HFFc6 (cell line): Measurements from ENCODE around the gene ASCL1. TPM values are rescaled to one million over a fixed set of nuclear protein-coding genes. Genes with fewer than 3 reads are reported as not detected.
A peak's percentile ranks its signal among the peaks of the same experiment; 100 is the strongest.

Experiments used
- DNase-seq: peaks from one replicate; pipeline ENCODE4 v3.0.0-alpha.2; 2018
- H3K27ac Mint-ChIP-seq: 2 replicates; pipeline ENCODE4 v1.8.0; 2020; ENCODE audit warnings: mild to moderate bottlenecking, mixed read lengths
- H3K27me3 Mint-ChIP-seq: 2 replicates; pipeline ENCODE4 v1.8.0; 2021; ENCODE audit warnings: mild to moderate bottlenecking, moderate library complexity, mixed read lengths; ENCODE audit not compliant: insufficient read depth
- H3K36me3 Mint-ChIP-seq: 2 replicates; pipeline ENCODE4 v1.8.0; 2021; ENCODE audit warnings: low read depth, mixed read lengths
- H3K4me1 Mint-ChIP-seq: 2 replicates; pipeline ENCODE4 v1.8.0; 2020; ENCODE audit warnings: low read depth, mixed read lengths
- H3K4me3 Mint-ChIP-seq: 2 replicates; pipeline ENCODE4 v1.8.0; 2020; ENCODE audit warnings: mild to moderate bottlenecking, moderate library complexity, mixed read lengths
- H3K9me3 Mint-ChIP-seq: 2 replicates; pipeline ENCODE4 v1.8.0; 2020; ENCODE audit warnings: mild to moderate bottlenecking, mixed read lengths
- CTCF ChIP-seq: fragments of 200-600 bp; sonication (generic); IDR thresholded peaks from 2 replicates; pipeline ENCODE4 v1.5.0; 2021; ENCODE audit warnings: antibody characterized with exemption, mild to moderate bottlenecking
- long read RNA-seq: library from polyadenylated mRNA; unstranded; transcript quantifications from one replicate; pipeline ENCODE4 v2.0.0, GENCODE V29; 2019
- total RNA-seq, 6 experiments: library from RNA; stranded (reverse); fragmentation: NEBNext Ultra II Directional; extraction: Animal tissue kit (Norgen Biotek cat#: 25700); gene quantifications; 2 replicates in 1 of 6; 3 replicates in 5 of 6; pipeline ENCODE4 v1.2.3, GENCODE V29; 2021

Gene ASCL1
- total RNA-seq: not detected
- long read RNA-seq: 0 reads

GRCh38 chr12:102957339-102958050, at the start of gene ASCL1:
TSS of gene ASCL1 (plus strand) at chr12:102957674. CDS start at chr12:102958245, 571 bp downstream.
- no peaks in the 10 kb centered on the region for H3K9me3 Mint-ChIP-seq
- peaks cover 46% of the 10 kb centered on the region for H3K27me3 Mint-ChIP-seq
- DNase-seq: no peak
- H3K27ac Mint-ChIP-seq: no peak within 1 kb of the TSS
- no peak for TF ChIP-seq CTCF
- H3K36me3 Mint-ChIP-seq: no peaks in the 10 kb centered on the region
- H3K4me1 Mint-ChIP-seq: peaks cover 8% of the 10 kb centered on the region
- H3K4me3 Mint-ChIP-seq: peak within 1 kb of the TSS; percentile 86

DNA sequence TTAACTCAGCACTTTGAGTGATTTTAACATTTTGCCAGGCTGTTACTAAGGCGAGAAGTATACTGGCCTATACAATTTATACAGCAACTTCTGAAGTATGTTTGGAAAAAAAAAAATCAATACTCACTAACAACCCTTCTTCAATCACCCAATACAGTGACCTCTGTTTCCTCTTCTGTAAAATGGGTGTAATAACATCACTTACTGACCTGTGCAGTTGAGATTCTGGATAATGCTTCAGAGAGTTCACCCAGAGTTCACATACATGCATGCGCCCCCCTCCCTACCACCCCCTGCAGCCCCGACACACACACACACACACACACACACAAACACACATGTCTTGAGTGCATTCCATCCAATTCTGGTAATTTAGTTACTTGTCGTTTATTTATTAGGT, 49.6 kb upstream of the ASCL1 start:
- peaks cover 30% of the 10 kb centered on the region for H3K9me3 Mint-ChIP-seq
- TF ChIP-seq CTCF: no peak
- H3K27me3 Mint-ChIP-seq: no peaks in the 10 kb centered on the region
- H3K4me1 Mint-ChIP-seq: no peaks in the 10 kb centered on the region
- DNase-seq: no peak
- H3K36me3 Mint-ChIP-seq: no peaks in the 10 kb centered on the region
- H3K27ac Mint-ChIP-seq: no peak overlapping the region
- H3K4me3 Mint-ChIP-seq: no peak overlapping the region

DNA sequence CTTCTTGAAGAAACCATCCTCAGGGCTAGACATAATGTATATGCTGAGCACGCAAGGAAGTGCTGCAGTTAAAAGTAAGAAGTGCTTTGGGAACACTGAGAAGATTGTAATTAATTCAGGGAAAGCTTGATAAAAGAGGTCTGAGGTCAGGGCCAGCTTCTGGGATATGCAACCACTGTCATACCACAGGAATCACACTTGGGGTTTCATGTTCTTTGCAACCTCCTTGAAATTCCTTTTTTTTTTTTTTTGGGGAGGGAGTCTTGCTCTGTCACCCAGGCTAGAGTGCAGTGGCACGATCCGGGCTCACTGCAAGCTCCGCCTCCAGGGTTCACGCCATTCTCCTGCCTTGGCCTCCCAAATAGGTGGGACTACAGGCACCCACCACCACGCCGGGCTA, 47.3 kb upstream of the ASCL1 start:
- Mint-ChIP-seq H3K4me3 (no peak overlapping the region), H3K4me1 (no peaks in the 10 kb centered on the region), H3K9me3 (peaks cover 33% of the 10 kb centered on the region), H3K27me3 (no peaks in the 10 kb centered on the region; the same call in 1 of the 2 replicates), H3K27ac (no peak overlapping the region), H3K36me3 (no peaks in the 10 kb centered on the region)
- DNase-seq: no peak
- no peak for TF ChIP-seq CTCF

- no peaks in the 10 kb centered on the region for H3K4me1 Mint-ChIP-seq
- H3K9me3 Mint-ChIP-seq: peaks cover 33% of the 10 kb centered on the region
- TF ChIP-seq CTCF: no peak
- no peaks in the 10 kb centered on the region; the same call in 1 of the 2 replicates for H3K27me3 Mint-ChIP-seq
- no peaks in the 10 kb centered on the region for H3K36me3 Mint-ChIP-seq
- no peak overlapping the region for H3K27ac Mint-ChIP-seq
- H3K4me3 Mint-ChIP-seq: no peak overlapping the region
- no peak for DNase-seq
These were observed 46.7 kb upstream of the ASCL1 start for GRCh38 chr12:102910792-102911191.

DNA sequence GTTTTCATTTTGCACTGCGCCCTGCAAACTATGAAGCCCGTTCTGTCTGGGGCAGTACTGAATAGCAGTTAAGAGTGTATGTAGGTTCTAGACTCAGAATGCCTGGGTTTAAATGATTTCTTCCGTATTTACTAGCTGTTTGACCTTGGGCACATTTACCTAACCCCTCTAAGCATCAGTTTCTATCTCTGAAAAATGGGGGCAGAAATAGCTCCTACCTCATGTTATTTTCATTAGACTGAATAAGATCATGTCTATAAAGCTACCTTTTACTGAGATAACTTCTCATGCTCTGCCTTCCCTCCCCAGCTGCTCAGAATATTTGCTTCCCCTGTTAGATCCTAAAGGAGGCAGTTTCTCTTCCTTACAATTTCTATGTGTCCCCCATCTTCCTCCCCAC, 46.2 kb upstream of the ASCL1 start:
- Mint-ChIP-seq H3K36me3 (no peaks in the 10 kb centered on the region), H3K27ac (no peak overlapping the region), H3K9me3 (peaks cover 35% of the 10 kb centered on the region), H3K4me1 (no peaks in the 10 kb centered on the region), H3K4me3 (no peak overlapping the region), H3K27me3 (no peaks in the 10 kb centered on the region; the same call in 1 of the 2 replicates)
- no peak for DNase-seq
- no peak for TF ChIP-seq CTCF
